CD14-positive monocyte (primary cell): ENCODE results near the gene SERP1. TPM values are rescaled to one million over a fixed set of nuclear protein-coding genes. Genes with fewer than 3 reads are reported as not detected.

ENCODE experiments used
- DNase-seq, 3 donors: peaks; one replicate each; pipeline ENCODE4 v3.0.0-alpha.2; 2011 to 2022
- H2AFZ ChIP-seq: 2 replicates; pipeline ENCODE4 v1.6.0; 2012; ENCODE audit warnings: mild to moderate bottlenecking, low read depth, low read length, inconsistent platforms; ENCODE audit not compliant: insufficient read depth, poor library complexity, severe bottlenecking
- H3K27ac ChIP-seq, 2 donors: 1 replicate in 1 of 2; 2 replicates in 1 of 2; pipeline ENCODE4 v1.5.1; 2012 to 2013; ENCODE audit warnings: low read length in 2 of 2, control low read depth in 1 of 2, inconsistent platforms in 1 of 2, low read depth in 1 of 2, mild to moderate bottlenecking in 1 of 2
- H3K27me3 ChIP-seq, 2 donors: one replicate each; pipeline versions ENCODE4 v1.6.0 to v1.6.1; 2011 to 2013; ENCODE audit warnings: low read length in 2 of 2; ENCODE audit not compliant: control insufficient read depth in 2 of 2, insufficient read depth in 2 of 2
- H3K36me3 ChIP-seq, 2 donors: replicated peaks in 1 of 2; 1 replicate in 1 of 2; 2 replicates in 1 of 2; pipeline versions ENCODE4 v1.5.1 to v1.6.1; 2012 to 2013; ENCODE audit warnings: low read length in 2 of 2, control low read depth in 1 of 2, inconsistent platforms in 1 of 2, mild to moderate bottlenecking in 1 of 2; ENCODE audit not compliant: insufficient read depth in 2 of 2, control insufficient read depth in 1 of 2
- H3K4me1 ChIP-seq, 2 donors: 1 replicate in 1 of 2; 2 replicates in 1 of 2; pipeline versions ENCODE4 v1.5.1 to v1.6.1; 2012 to 2013; ENCODE audit warnings: low read length in 2 of 2, control low read depth in 1 of 2, inconsistent platforms in 1 of 2, mild to moderate bottlenecking in 1 of 2, moderate library complexity in 1 of 2; ENCODE audit not compliant: insufficient read depth in 2 of 2, control insufficient read depth in 1 of 2
- H3K4me2 ChIP-seq: replicated peaks from 2 replicates; pipeline ENCODE3; 2012; ENCODE audit warnings: low read length, moderate library complexity, mild to moderate bottlenecking; ENCODE audit not compliant: poor library complexity, severe bottlenecking; ENCODE audit errors: extremely low read depth
- H3K4me3 ChIP-seq, 3 experiments: fragments of 200-600 bp in 1 of 3; sonication (generic) in 1 of 3; replicated peaks in 1 of 3; 1 replicate in 2 of 3; 2 replicates in 1 of 3; pipeline ENCODE4 v1.5.1; 2011 to 2013; ENCODE audit warnings: low read length in 3 of 3, mild to moderate bottlenecking in 3 of 3, control low read depth in 2 of 3, low read depth in 2 of 3, inconsistent platforms in 1 of 3, moderate library complexity in 1 of 3
- H3K79me2 ChIP-seq: 2 replicates; pipeline ENCODE4 v1.6.0; 2012; ENCODE audit warnings: mild to moderate bottlenecking, control low read depth, inconsistent platforms, low read length, moderate library complexity; ENCODE audit not compliant: insufficient read depth
- H3K9ac ChIP-seq: 2 replicates; pipeline ENCODE4 v1.6.0; 2017; ENCODE audit warnings: low read length, mild to moderate bottlenecking; ENCODE audit not compliant: insufficient read depth, poor library complexity, severe bottlenecking
- H3K9me3 ChIP-seq, 2 donors: replicated peaks in 1 of 2; 1 replicate in 1 of 2; 2 replicates in 1 of 2; pipeline versions ENCODE4 v1.5.1 to v1.6.1; 2012 to 2013; ENCODE audit warnings: low read length in 2 of 2, control low read depth in 1 of 2; ENCODE audit not compliant: control insufficient read depth in 1 of 2, insufficient read depth in 1 of 2
- H4K20me1 ChIP-seq: 2 replicates; pipeline ENCODE4 v1.6.0; 2012; ENCODE audit warnings: mild to moderate bottlenecking, low read length, control low read depth, moderate library complexity; ENCODE audit not compliant: insufficient read depth
- H3K27ac Mint-ChIP-seq, 7 donors: one replicate each; pipeline ENCODE4 v1.8.0; 2020; ENCODE audit warnings: mild to moderate bottlenecking in 7 of 7, mixed read lengths in 7 of 7, moderate library complexity in 6 of 7, inconsistent platforms in 2 of 7
- H3K27me3 Mint-ChIP-seq, 3 donors: one replicate each; pipeline ENCODE4 v1.8.0; 2021 to 2022; ENCODE audit warnings: low read depth in 3 of 3, mild to moderate bottlenecking in 3 of 3, mixed read lengths in 3 of 3, moderate library complexity in 3 of 3, inconsistent platforms in 1 of 3
- H3K36me3 Mint-ChIP-seq, 2 donors: one replicate each; pipeline ENCODE4 v1.8.0; 2020; ENCODE audit warnings: mixed read lengths in 2 of 2, inconsistent platforms in 1 of 2, mild to moderate bottlenecking in 1 of 2
- H3K4me1 Mint-ChIP-seq: one replicate; pipeline ENCODE4 v1.8.0; 2020; ENCODE audit warnings: mild to moderate bottlenecking, mixed read lengths
- H3K4me3 Mint-ChIP-seq, 2 donors: one replicate each; pipeline ENCODE4 v1.8.0; 2020; ENCODE audit warnings: mild to moderate bottlenecking in 2 of 2, mixed read lengths in 2 of 2, moderate library complexity in 1 of 2
- H3K9me3 Mint-ChIP-seq, 7 donors: one replicate each; pipeline ENCODE4 v1.8.0; 2020 to 2022; ENCODE audit warnings: mixed read lengths in 7 of 7, mild to moderate bottlenecking in 6 of 7, moderate library complexity in 6 of 7, inconsistent platforms in 2 of 7
- CTCF ChIP-seq: fragments of 200-600 bp; IDR thresholded peaks from one replicate; pipeline ENCODE4 v1.8.0; 2022; ENCODE audit warnings: antibody characterized with exemption, mild to moderate bottlenecking
- WGBS: methylation state at CpG from one replicate; pipeline ENCODE4 v1.1.5; 2013; ENCODE audit warnings: missing lambda C conversion rate; ENCODE audit not compliant: insufficient coverage; 5-methylcytosine and 5-hydroxymethylcytosine counted together
- intact Hi-C, 2 donors: fragments of 100-400 bp; cut with micrococcal nuclease; formaldehyde crosslinking; loops; one replicate each; pipeline versions ENCODE4 v1.15.0 to v1.15.1; 2023
- polyA plus RNA-seq, 3 donors: library from polyadenylated mRNA; depleted of rRNA in 1 of 3; unstranded in 2 of 3; stranded (reverse) in 1 of 3; fragments of 300-500 nt in 2 of 3; fragments of >200 nt in 1 of 3; fragmentation: Illumina TruSeq in 2 of 3; gene quantifications; 1 replicate in 2 of 3; 2 replicates in 1 of 3; pipeline ENCODE4 v1.2.3, GENCODE V29; 2012 to 2021

The SERP1 gene
- polyA plus RNA-seq, 3 donors: 178 to 226 (median 220) TPM

- Histone ChIP-seq H2AFZ (no peak overlapping the region), H3K27ac (no peak overlapping the region), H3K9me3 (no peaks in the 10 kb centered on the region), H3K4me3 (no peak overlapping the region), H3K4me1 (no peaks in the 10 kb centered on the region), H3K9ac (no peak overlapping the region), H3K36me3 (no peaks in the 10 kb centered on the region), H3K79me2 (no peaks in the 10 kb centered on the region), H3K27me3 (no peaks in the 10 kb centered on the region), H3K4me2 (no peak overlapping the region), H4K20me1 (no peaks in the 10 kb centered on the region)
- no peaks in the 10 kb centered on the region for H3K9me3 Mint-ChIP-seq
- intact Hi-C loops: loop anchor here in 1 of 2 donors (10.0 kb wide), 1 partner anchor 337 kb away; no protein-coding TSS in a partner anchor
- peaks cover 0 to 4% (median 1%) of the 10 kb centered on the region in 3 donors for H3K27me3 Mint-ChIP-seq
- no peak for DNase-seq
- H3K36me3 Mint-ChIP-seq: no peaks in the 10 kb centered on the region
- peaks cover 1% of the 10 kb centered on the region for H3K4me1 Mint-ChIP-seq
- no peak overlapping the region for H3K4me3 Mint-ChIP-seq
- no peak for TF ChIP-seq CTCF
- 100% methylated on average over 2 of the region's 10 CpGs for WGBS
- H3K27ac Mint-ChIP-seq: no peak overlapping the region
These were observed 18.6 kb downstream of the SERP1 start for GRCh38 chr3:150527464-150528255.

GRCh38 chr3:150523538-150523937 is 22.8 kb downstream of the SERP1 start:
- Mint-ChIP-seq H3K27ac (no peak overlapping the region), H3K4me3 (no peak overlapping the region), H3K27me3 (peaks cover 0 to 7% (median 1%) of the 10 kb centered on the region in 3 donors), H3K36me3 (no peaks in the 10 kb centered on the region), H3K9me3 (peaks cover 0 to 5% (median 0%) of the 10 kb centered on the region in 7 donors), H3K4me1 (peaks cover 1% of the 10 kb centered on the region)
- H3K79me2 ChIP-seq: no peaks in the 10 kb centered on the region
- H4K20me1 ChIP-seq: no peaks in the 10 kb centered on the region
- peaks cover 0 to 2% of the 10 kb centered on the region in 2 donors for H3K27me3 ChIP-seq
- intact Hi-C loops: loop anchor here in 1 of 2 donors (10.0 kb wide), 1 partner anchor 341 kb away; no protein-coding TSS in a partner anchor
- no peak overlapping the region for H3K4me3 ChIP-seq
- H3K9ac ChIP-seq: no peak overlapping the region
- no peak for TF ChIP-seq CTCF
- DNase-seq: no peak
- H3K4me2 ChIP-seq: no peak overlapping the region
- no peak overlapping the region for H2AFZ ChIP-seq
- no peaks in the 10 kb centered on the region for H3K36me3 ChIP-seq
- no peaks in the 10 kb centered on the region for H3K9me3 ChIP-seq
- 100% methylated on average over 1 of the region's 2 CpGs for WGBS
- H3K27ac ChIP-seq: no peak overlapping the region
- H3K4me1 ChIP-seq: no peaks in the 10 kb centered on the region
